Keratinocyte (primary cell): ENCODE measurements around the gene LCOR.
"Not testable (repeated sequence)": the region's sequence is repeated elsewhere in the genome, so short reads cannot be mapped to it uniquely, and the experiment has no call there.

Experiments used
- CTCF ChIP-seq, 3 experiments: IDR thresholded peaks in 1 of 3; conservative IDR thresholded peaks in 1 of 3; optimal IDR thresholded peaks in 1 of 3; 2 replicates in 2 of 3; 3 replicates in 1 of 3; pipeline versions ENCODE3 to v1.5.1; 2011; ENCODE audit warnings: low read length in 3 of 3, mild to moderate bottlenecking in 3 of 3, moderate library complexity in 2 of 3, control low read depth in 1 of 3, inconsistent platforms in 1 of 3; ENCODE audit not compliant: insufficient read depth in 2 of 3; ENCODE audit errors: extremely low read depth in 1 of 3
- EZH2 ChIP-seq: IDR thresholded peaks from one replicate; pipeline ENCODE4 v1.6.1; 2012; ENCODE audit warnings: inconsistent platforms, mild to moderate bottlenecking, low read length, moderate library complexity

- TF ChIP-seq CTCF (optimal IDR thresholded peaks at IDR 0.05 in 1 of 3, IDR thresholded peaks at IDR 0.05 in 1 of 3, conservative IDR thresholded peaks at IDR 0.05 in 1 of 3; ENCODE audit: extremely low read depth in 1 of 3, insufficient read depth in 2 of 3, low read length in 3 of 3); EZH2: not testable (repeated sequence)
These were observed 15.3 kb downstream of the LCOR start for GRCh38 chr10:96847356-96847755.
